ENCODE measurements around the gene ASTN2.

ASTN2 gene

DNA sequence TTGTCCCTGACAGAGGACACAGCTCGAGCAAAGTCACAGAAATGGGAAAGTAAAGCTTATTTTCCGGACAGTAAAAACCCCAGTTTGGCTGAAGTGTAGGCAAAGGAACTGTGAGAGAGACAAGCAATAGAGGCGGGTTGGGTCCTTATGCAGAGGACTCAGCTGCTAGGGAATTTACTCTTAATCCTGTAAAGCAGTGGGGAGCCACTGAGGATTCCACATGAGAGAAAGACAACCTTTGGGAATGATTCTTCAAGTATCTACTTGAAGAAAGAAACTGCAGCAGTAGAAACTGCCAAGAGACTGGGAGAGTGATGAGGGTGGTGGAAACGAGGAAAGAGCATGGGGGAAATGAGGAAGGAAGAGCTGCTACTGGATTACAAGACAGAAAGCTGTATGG, 20.2 kb downstream of the ASTN2 start:
- Histone ChIP-seq H3K36me3 (ENCODE audit: insufficient read depth, low read length) (no peaks in the 10 kb centered on the region), H3K9ac (ENCODE audit: low read length) (no peak overlapping the region), H3K9me3 (ENCODE audit: low read length) (no peaks in the 10 kb centered on the region), H3K27me3 (ENCODE audit: control insufficient read depth in 1 of 2, insufficient read depth in 2 of 2, low read length in 2 of 2) (no peaks in the 10 kb centered on the region), H3K4me3 (ENCODE audit: low read depth in 1 of 2, low read length in 2 of 2) (no peak overlapping the region), H3K4me1 (ENCODE audit: insufficient read depth, low read length) (no peaks in the 10 kb centered on the region), H3K27ac (ENCODE audit: low read depth, low read length) (no peak overlapping the region)

DNA sequence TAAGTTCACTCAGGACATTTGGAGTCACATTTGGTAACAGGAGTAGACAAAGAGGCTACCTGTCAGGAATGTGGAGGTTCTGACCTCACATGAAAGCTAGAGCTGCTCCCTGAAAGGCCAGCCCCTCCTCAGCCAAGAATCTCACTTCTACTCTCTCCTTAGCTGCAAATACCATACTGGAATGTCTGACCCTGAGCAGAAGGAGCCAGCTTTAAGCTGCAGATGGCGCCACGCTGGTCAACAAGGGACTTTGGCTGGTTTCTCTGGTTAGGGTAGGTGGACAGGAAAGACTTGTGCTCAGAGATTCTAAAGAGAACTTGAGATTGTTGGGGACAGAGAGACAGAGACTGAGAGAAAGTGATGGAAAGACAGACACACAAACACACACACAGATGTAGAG, 21.9 kb downstream of the ASTN2 start:
- no peak overlapping the region for H3K4me3 ChIP-seq (ENCODE audit: low read depth in 1 of 2, low read length in 2 of 2)
- no peaks in the 10 kb centered on the region for H3K9me3 ChIP-seq (ENCODE audit: low read length)
- no peaks in the 10 kb centered on the region for H3K4me1 ChIP-seq (ENCODE audit: insufficient read depth, low read length)
- no peak overlapping the region for H3K27ac ChIP-seq (ENCODE audit: low read depth, low read length)
- no peaks in the 10 kb centered on the region for H3K36me3 ChIP-seq (ENCODE audit: insufficient read depth, low read length)
- no peak overlapping the region for H3K9ac ChIP-seq (ENCODE audit: low read length)
- H3K27me3 ChIP-seq (ENCODE audit: control insufficient read depth in 1 of 2, insufficient read depth in 2 of 2, low read length in 2 of 2) = no peaks in the 10 kb centered on the region

DNA sequence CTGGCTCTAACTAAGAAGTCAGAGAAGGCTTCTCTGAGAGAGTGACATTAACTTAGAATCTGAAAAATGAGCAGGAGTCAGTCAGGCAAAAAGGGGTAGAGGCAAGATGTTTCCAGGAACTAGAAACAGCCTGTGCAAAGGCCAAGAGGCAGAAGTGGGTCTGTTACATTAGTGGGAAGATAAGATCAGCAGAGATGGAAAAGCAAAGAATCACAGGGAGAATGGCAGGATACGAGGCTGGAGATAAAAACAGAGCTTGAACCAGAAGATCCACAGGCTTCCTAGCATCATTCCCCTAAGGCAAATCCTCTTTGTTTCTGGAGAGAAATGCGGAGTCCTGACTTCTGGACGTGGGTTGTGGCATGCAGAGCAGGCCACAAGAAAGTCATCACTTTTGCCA, 27.4 kb downstream of the ASTN2 start:
- Histone ChIP-seq H3K27ac (ENCODE audit: low read depth, low read length) (no peak overlapping the region), H3K9ac (ENCODE audit: low read length) (no peak overlapping the region), H3K36me3 (ENCODE audit: insufficient read depth, low read length) (no peaks in the 10 kb centered on the region), H3K9me3 (ENCODE audit: low read length) (no peaks in the 10 kb centered on the region), H3K27me3 (ENCODE audit: control insufficient read depth in 1 of 2, insufficient read depth in 2 of 2, low read length in 2 of 2) (no peaks in the 10 kb centered on the region), H3K4me3 (ENCODE audit: low read depth in 1 of 2, low read length in 2 of 2) (no peak overlapping the region), H3K4me1 (ENCODE audit: insufficient read depth, low read length) (no peaks in the 10 kb centered on the region)

DNA sequence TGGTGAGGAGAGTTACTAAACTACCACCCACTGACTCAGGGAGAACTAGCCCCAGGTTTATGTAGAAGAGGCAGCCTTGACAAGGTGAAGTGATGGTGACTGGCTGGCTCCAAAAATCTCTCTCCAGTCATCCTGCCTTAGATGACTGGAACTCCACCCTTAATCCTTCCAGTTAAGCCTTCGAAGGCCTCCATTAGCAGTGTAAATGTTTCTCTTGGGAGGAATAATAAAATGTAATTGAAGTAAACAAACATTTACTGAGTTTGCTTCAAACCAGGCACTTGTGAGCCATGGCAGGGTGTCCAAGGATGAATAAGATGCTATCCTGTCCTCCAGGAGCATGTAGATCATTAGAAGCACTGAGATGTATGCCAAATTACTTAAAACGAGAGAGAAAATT, 35.5 kb downstream of the ASTN2 start:
- Histone ChIP-seq H3K36me3 (ENCODE audit: insufficient read depth, low read length) (no peaks in the 10 kb centered on the region), H3K4me3 (ENCODE audit: low read depth in 1 of 2, low read length in 2 of 2) (no peak overlapping the region), H3K4me1 (ENCODE audit: insufficient read depth, low read length) (no peaks in the 10 kb centered on the region), H3K27me3 (ENCODE audit: control insufficient read depth in 1 of 2, insufficient read depth in 2 of 2, low read length in 2 of 2) (no peaks in the 10 kb centered on the region), H3K27ac (ENCODE audit: low read depth, low read length) (no peak overlapping the region), H3K9me3 (ENCODE audit: low read length) (no peaks in the 10 kb centered on the region), H3K9ac (ENCODE audit: low read length) (no peak overlapping the region)

DNA sequence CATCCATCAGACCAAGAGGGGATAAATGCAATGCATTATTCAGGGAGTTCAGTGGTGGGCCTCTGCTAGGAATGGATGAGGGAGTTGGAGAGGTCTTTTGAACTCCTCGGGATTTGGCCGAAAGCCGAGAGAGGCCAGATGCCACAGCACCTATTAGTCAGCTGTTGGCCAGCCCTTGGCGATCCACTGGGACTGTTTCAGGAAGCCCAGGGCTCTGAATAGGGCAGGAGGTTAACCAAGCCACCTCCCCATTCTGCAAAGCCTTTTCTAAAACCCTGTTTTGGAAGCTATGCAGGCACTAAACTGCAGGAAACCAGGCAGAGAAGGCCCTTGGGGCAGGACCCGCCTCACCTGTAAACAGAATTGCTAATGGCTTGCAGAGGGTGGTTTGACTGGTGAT, 37.8 kb downstream of the ASTN2 start:
- Histone ChIP-seq H3K9ac (ENCODE audit: low read length) (no peak overlapping the region), H3K4me1 (ENCODE audit: insufficient read depth, low read length) (no peaks in the 10 kb centered on the region), H3K9me3 (ENCODE audit: low read length) (no peaks in the 10 kb centered on the region), H3K4me3 (ENCODE audit: low read depth in 1 of 2, low read length in 2 of 2) (no peak overlapping the region), H3K27ac (ENCODE audit: low read depth, low read length) (no peak overlapping the region), H3K27me3 (ENCODE audit: control insufficient read depth in 1 of 2, insufficient read depth in 2 of 2, low read length in 2 of 2) (no peaks in the 10 kb centered on the region), H3K36me3 (ENCODE audit: insufficient read depth, low read length) (no peaks in the 10 kb centered on the region)

DNA sequence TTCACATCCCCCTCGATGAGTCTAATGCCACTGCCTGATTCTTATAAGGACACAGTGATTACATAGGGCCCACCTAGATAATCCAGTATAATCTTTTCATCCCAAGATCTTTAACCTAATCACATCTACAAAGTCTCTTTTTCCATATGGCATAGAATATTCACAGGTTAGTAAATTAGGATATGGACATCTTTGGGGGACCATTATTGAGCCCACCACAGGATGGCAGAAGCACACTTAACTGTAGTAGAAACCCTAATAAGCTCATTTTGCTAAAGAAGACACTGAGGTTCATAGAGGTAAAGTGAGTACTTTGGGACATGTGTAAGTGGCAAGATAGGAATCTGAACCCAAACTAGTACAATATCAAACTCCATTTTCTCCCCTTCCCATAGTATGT, 38.9 kb downstream of the ASTN2 start:
- H3K36me3 ChIP-seq (ENCODE audit: insufficient read depth, low read length) = no peaks in the 10 kb centered on the region
- H3K9ac ChIP-seq (ENCODE audit: low read length) = no peak overlapping the region
- H3K27me3 ChIP-seq (ENCODE audit: control insufficient read depth in 1 of 2, insufficient read depth in 2 of 2, low read length in 2 of 2) = no peaks in the 10 kb centered on the region
- H3K27ac ChIP-seq (ENCODE audit: low read depth, low read length) = no peak overlapping the region
- no peaks in the 10 kb centered on the region for H3K4me1 ChIP-seq (ENCODE audit: insufficient read depth, low read length)
- no peak overlapping the region for H3K4me3 ChIP-seq (ENCODE audit: low read depth in 1 of 2, low read length in 2 of 2)
- no peaks in the 10 kb centered on the region for H3K9me3 ChIP-seq (ENCODE audit: low read length)

DNA sequence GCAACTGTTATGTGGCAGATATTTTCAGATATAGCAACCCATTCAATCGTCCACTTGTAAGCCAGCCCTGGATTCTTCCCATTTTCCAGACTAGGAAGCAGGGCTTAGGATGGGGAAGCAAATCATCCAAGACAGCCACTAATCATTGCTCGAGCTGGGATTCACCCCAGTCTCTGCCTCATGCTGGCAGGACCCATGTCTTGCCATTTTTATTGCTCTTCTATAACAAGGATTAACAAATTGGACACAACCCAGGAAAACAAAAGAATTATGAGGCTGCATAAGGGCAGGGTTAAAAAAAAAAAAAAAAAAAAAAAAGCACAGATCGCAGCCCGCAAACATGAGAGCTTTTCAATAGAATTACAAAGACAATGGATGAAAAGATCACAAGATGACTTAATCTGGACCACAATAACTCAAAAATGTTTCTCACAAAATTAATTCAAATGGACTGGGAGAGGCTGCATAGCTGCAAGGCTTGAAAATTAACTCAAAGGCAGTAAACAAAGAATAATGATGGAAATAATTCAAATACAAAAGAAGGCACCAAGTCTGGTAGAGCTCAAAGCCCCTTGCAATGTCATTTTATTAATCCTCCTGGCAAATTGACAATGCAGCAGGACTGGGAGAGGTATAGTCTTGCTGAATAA, 40.7 kb downstream of the ASTN2 start:
- Histone ChIP-seq H3K27me3 (ENCODE audit: control insufficient read depth in 1 of 2, insufficient read depth in 2 of 2, low read length in 2 of 2) (no peaks in the 10 kb centered on the region), H3K4me3 (ENCODE audit: low read depth in 1 of 2, low read length in 2 of 2) (no peak overlapping the region), H3K9ac (ENCODE audit: low read length) (no peak overlapping the region), H3K4me1 (ENCODE audit: insufficient read depth, low read length) (no peaks in the 10 kb centered on the region), H3K36me3 (ENCODE audit: insufficient read depth, low read length) (no peaks in the 10 kb centered on the region), H3K27ac (ENCODE audit: low read depth, low read length) (no peak overlapping the region), H3K9me3 (ENCODE audit: low read length) (no peaks in the 10 kb centered on the region)

DNA sequence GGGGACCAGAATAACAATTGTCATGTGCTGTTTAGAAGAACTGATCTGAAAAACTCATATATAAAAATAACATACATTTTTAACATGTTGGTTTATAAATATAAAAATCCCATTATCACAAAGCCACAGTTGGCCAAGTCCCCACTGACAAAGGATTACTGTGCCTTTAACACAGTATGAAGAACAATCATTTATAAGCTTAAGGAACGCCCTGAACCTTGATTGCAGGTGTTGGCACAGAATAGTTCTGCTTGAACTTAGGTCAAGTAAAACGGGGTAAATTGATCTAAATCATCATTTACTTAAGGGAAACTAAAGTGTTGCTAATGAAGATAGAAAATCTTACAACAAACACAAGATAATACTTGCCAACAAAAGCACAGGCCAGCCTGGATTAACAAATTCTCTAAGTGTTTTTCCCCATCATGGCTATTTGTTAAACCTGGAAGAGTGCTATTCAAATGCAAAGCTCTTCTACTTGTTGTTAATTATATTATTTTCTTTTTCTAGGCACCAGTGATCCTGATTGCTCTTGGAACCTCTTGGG, 46.1 kb downstream of the ASTN2 start:
- Histone ChIP-seq H3K9ac (ENCODE audit: low read length) (no peak overlapping the region), H3K9me3 (ENCODE audit: low read length) (no peaks in the 10 kb centered on the region)

DNA sequence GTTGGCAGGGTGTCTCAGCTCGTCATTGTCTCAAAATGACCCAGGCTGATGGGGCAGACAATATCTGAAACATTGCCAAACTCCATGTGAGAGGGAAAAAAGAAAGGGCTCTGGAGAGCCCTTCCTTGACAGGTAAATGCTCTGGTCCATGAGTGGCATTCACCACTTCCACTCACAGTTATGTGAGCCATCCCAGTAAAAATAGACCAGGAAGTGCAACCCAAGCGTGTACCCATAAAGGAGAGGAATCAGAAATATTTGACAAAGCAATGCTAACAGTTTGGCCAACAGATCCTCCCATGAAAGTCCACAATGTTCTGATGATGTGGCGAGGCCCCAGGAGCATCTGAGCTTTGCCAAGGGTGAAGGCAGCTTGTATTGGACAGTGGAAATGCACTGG, 49.4 kb downstream of the ASTN2 start:
- H3K36me3 ChIP-seq (ENCODE audit: insufficient read depth, low read length) = no peaks in the 10 kb centered on the region
- H3K9me3 ChIP-seq (ENCODE audit: low read length) = no peaks in the 10 kb centered on the region
- no peak overlapping the region for H3K9ac ChIP-seq (ENCODE audit: low read length)
- H3K4me3 ChIP-seq (ENCODE audit: low read depth in 1 of 2, low read length in 2 of 2) = no peak overlapping the region
- no peaks in the 10 kb centered on the region for H3K27me3 ChIP-seq (ENCODE audit: control insufficient read depth in 1 of 2, insufficient read depth in 2 of 2, low read length in 2 of 2)
- no peaks in the 10 kb centered on the region for H3K4me1 ChIP-seq (ENCODE audit: insufficient read depth, low read length)
- no peak overlapping the region for H3K27ac ChIP-seq (ENCODE audit: low read depth, low read length)

More for the DNA sequence above, 46.1 kb downstream of the ASTN2 start:
- Histone ChIP-seq H3K4me1 (ENCODE audit: insufficient read depth, low read length) (no peaks in the 10 kb centered on the region), H3K36me3 (ENCODE audit: insufficient read depth, low read length) (no peaks in the 10 kb centered on the region), H3K27ac (ENCODE audit: low read depth, low read length) (no peak overlapping the region), H3K4me3 (ENCODE audit: low read depth in 1 of 2, low read length in 2 of 2) (no peak overlapping the region), H3K27me3 (ENCODE audit: control insufficient read depth in 1 of 2, insufficient read depth in 2 of 2, low read length in 2 of 2) (no peaks in the 10 kb centered on the region)

DNA sequence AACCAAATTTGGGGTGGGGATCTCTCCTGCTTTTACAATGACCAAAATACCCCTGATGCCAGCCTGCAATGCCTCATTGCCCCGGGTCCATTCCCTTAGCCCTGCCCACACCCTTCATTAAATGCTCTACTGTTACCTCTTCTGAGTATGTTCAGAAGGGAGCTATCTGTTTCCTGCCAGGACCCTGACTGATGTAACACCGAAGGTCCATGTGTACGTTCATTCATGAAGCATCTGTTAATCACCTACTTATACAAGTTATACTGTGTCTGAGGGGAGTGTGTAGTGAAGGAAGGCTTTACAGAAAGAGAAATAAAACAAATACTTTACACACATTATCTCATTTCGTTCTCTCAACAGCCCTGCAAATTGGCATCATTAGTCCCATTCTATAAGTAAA, 51.9 kb downstream of the ASTN2 start:
- Histone ChIP-seq H3K36me3 (ENCODE audit: insufficient read depth, low read length) (no peaks in the 10 kb centered on the region), H3K9me3 (ENCODE audit: low read length) (no peaks in the 10 kb centered on the region), H3K27me3 (ENCODE audit: control insufficient read depth in 1 of 2, insufficient read depth in 2 of 2, low read length in 2 of 2) (no peaks in the 10 kb centered on the region), H3K27ac (ENCODE audit: low read depth, low read length) (no peak overlapping the region), H3K4me3 (ENCODE audit: low read depth in 1 of 2, low read length in 2 of 2) (no peak overlapping the region), H3K4me1 (ENCODE audit: insufficient read depth, low read length) (no peaks in the 10 kb centered on the region), H3K9ac (ENCODE audit: low read length) (no peak overlapping the region)

DNA sequence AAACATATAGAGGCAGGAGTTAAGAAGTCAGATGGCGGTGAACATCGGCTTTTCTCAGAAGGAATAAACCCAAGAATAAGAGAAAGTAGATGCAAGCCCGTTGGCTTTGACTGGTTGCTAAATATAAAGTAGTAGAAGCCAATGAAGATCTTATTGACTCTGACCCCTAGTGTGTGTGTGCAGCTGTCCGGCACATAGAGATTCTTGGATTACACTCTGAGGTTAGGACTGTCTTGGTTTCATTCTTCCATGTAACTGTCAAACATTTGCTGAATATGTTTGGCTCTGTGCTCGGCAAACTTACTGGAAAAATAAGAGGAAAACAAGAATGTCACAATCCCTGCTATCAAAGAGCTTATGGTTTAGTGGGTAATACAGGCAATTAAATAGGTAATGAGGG, 54.9 kb downstream of the ASTN2 start:
- Histone ChIP-seq H3K27ac (ENCODE audit: low read depth, low read length) (no peak overlapping the region), H3K27me3 (ENCODE audit: control insufficient read depth in 1 of 2, insufficient read depth in 2 of 2, low read length in 2 of 2) (no peaks in the 10 kb centered on the region), H3K4me3 (ENCODE audit: low read depth in 1 of 2, low read length in 2 of 2) (no peak overlapping the region), H3K36me3 (ENCODE audit: insufficient read depth, low read length) (no peaks in the 10 kb centered on the region), H3K9me3 (ENCODE audit: low read length) (no peaks in the 10 kb centered on the region), H3K9ac (ENCODE audit: low read length) (no peak overlapping the region), H3K4me1 (ENCODE audit: insufficient read depth, low read length) (no peaks in the 10 kb centered on the region)

DNA sequence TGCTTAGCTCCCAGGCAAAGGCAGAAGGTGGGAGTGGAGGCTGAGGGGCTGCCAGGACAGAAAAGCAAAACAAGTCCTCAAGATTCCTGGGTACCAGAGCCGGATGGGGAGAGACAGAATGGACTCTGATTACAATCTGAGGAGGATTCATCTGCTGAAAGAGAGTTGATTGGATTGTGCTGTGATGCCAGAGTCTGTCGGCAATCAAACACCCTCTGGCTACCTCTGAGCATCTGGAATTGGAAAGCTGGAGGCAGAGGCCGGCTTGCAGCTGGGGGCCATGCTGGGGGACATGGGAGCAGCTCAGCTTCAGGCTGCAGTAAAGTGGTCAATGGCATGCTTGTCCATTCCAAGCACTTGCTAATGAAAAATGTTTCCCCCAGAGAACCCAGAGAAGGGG, 59.3 kb downstream of the ASTN2 start:
- Histone ChIP-seq H3K4me1 (ENCODE audit: insufficient read depth, low read length) (no peaks in the 10 kb centered on the region), H3K4me3 (ENCODE audit: low read depth in 1 of 2, low read length in 2 of 2) (no peak overlapping the region), H3K27me3 (ENCODE audit: control insufficient read depth in 1 of 2, insufficient read depth in 2 of 2, low read length in 2 of 2) (no peaks in the 10 kb centered on the region), H3K9me3 (ENCODE audit: low read length) (no peaks in the 10 kb centered on the region), H3K27ac (ENCODE audit: low read depth, low read length) (no peak overlapping the region), H3K9ac (ENCODE audit: low read length) (no peak overlapping the region), H3K36me3 (ENCODE audit: insufficient read depth, low read length) (no peaks in the 10 kb centered on the region)

All from muscle layer of colon (tissue), 2 donors.